Cardiac muscle cell (in vitro differentiated cells and primary cell): ENCODE results near the gene HK2. TPM values are rescaled to one million over a fixed set of nuclear protein-coding genes. Genes with fewer than 3 reads are reported as not detected.
A peak's percentile ranks its signal among the peaks of the same experiment; 100 is the strongest.

Experiments used
- DNase-seq, 2 donors: peaks; one replicate each; pipeline versions ENCODE4 v3.0.0 to v3.0.0-alpha.2; 2010 to 2017; ENCODE audit warnings: low read depth in 1 of 2, low spot score in 1 of 2
- H3K27ac ChIP-seq: fragments of 200-600 bp; sonication (generic); 2 replicates; pipeline ENCODE4 v1.5.1; 2016
- H3K27me3 ChIP-seq: fragments of 200-600 bp; sonication (generic); 2 replicates; pipeline ENCODE4 v1.6.0; 2016; ENCODE audit warnings: control low read depth
- H3K36me3 ChIP-seq: fragments of 200-600 bp; sonication (generic); 2 replicates; pipeline ENCODE4 v1.5.1; 2016; ENCODE audit warnings: control low read depth
- H3K4me1 ChIP-seq: fragments of 200-600 bp; sonication (generic); 2 replicates; pipeline ENCODE4 v1.8.1; 2017; ENCODE audit warnings: low read depth, mild to moderate bottlenecking, mixed run types
- H3K4me3 ChIP-seq: fragments of 200-600 bp; sonication (generic); 2 replicates; pipeline ENCODE4 v1.5.1; 2016; ENCODE audit warnings: mild to moderate bottlenecking
- H3K9me3 ChIP-seq: fragments of 200-600 bp; sonication (generic); 2 replicates; pipeline ENCODE4 v1.5.1; 2017; ENCODE audit warnings: low read depth, mild to moderate bottlenecking, control low read depth
- polyA plus RNA-seq: library from polyadenylated mRNA; unstranded; fragments of >200 nt; fragmentation: Nextera tagmentation; extraction: Ambion mirVana; gene quantifications from 2 replicates; pipeline ENCODE4 v1.2.1, GENCODE V29; 2016
- total RNA-seq: library from RNA; depleted of rRNA; stranded (reverse); fragments of >200 nt; gene quantifications from 2 replicates; pipeline ENCODE4 v1.2.3, GENCODE V29; 2016
- TF ChIP-seq, protein P1 (sequence below): IDR thresholded peaks from 2 replicates; pipeline ENCODE4 v1.5.1; 2012; ENCODE audit warnings: low read depth, mild to moderate bottlenecking, low read length

The HK2 gene
- total and polyA plus RNA-seq, 2 experiments from 2014 or later: 77.3 to 127 TPM

DNA sequence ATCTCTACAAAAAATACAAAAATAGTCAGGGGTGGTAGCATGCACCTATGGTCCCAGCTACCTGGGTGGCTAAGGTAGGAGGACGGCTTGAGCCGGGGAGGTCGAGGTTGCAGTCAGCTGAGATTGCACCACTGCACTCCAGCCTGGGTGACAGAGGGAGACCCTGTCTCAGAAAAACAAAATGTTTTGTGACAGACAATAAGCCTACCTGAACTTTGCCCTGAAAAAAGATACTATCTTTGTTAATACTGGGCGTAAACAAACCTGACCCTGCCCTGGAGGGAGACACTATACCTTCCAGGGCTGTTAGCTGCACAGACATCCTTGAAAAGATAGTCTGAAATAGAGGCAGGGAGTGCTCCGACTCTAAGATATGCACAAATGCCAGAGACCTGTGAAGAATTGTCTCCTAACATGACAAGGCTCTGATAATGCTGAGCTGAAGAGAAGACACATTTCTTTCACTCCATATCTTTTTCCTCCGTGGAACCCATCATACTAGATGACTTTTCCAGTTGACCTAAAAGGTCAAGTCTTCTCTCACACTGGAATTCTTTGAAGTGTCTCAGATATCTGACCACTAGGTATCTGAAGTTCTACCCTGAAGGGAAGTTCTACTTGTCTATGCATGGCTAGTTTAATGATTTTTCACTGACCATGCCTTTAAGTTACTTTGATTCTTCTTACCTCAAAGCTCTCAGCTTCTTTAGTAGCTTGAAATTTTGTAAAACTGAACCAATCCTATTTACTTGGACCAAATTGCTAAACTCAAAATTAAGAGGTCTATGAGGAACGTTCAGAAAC is 20.9 kb upstream of the HK2 start:
- H3K4me1 ChIP-seq: peaks cover 21% of the 10 kb centered on the region
- no peaks in the 10 kb centered on the region for H3K9me3 ChIP-seq
- no peak overlapping the region for H3K4me3 ChIP-seq
- H3K27ac ChIP-seq: no peak overlapping the region
- no peak for DNase-seq
- TF ChIP-seq, protein P1, sequence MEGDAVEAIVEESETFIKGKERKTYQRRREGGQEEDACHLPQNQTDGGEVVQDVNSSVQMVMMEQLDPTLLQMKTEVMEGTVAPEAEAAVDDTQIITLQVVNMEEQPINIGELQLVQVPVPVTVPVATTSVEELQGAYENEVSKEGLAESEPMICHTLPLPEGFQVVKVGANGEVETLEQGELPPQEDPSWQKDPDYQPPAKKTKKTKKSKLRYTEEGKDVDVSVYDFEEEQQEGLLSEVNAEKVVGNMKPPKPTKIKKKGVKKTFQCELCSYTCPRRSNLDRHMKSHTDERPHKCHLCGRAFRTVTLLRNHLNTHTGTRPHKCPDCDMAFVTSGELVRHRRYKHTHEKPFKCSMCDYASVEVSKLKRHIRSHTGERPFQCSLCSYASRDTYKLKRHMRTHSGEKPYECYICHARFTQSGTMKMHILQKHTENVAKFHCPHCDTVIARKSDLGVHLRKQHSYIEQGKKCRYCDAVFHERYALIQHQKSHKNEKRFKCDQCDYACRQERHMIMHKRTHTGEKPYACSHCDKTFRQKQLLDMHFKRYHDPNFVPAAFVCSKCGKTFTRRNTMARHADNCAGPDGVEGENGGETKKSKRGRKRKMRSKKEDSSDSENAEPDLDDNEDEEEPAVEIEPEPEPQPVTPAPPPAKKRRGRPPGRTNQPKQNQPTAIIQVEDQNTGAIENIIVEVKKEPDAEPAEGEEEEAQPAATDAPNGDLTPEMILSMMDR: no peak
- H3K27me3 ChIP-seq: no peaks in the 10 kb centered on the region
- no peaks in the 10 kb centered on the region for H3K36me3 ChIP-seq

DNA sequence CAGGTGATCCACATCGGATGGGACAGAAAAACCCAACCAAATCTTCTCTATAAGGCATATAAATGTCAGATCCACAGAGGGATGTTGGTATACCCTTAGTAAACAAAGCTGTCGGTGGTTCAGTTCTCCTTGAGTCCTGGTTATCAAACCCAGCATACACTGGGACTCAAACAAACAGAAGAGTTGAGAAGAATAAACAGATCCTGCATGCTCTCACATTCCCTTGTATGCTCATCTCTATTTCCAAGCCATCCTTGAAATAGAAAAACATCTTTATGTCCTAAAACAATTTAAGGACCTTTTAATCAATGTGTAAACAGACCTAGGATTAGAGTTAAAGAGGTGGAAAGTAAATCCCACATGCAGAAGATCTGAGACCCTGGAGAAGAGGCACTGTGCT is 19.8 kb upstream of the HK2 start:
- Histone ChIP-seq H3K4me1 (peaks cover 21% of the 10 kb centered on the region), H3K27ac (no peak overlapping the region), H3K36me3 (no peaks in the 10 kb centered on the region), H3K27me3 (no peaks in the 10 kb centered on the region), H3K9me3 (no peaks in the 10 kb centered on the region), H3K4me3 (no peak overlapping the region)
- TF ChIP-seq, protein P1: no peak
- no peak for DNase-seq

DNA sequence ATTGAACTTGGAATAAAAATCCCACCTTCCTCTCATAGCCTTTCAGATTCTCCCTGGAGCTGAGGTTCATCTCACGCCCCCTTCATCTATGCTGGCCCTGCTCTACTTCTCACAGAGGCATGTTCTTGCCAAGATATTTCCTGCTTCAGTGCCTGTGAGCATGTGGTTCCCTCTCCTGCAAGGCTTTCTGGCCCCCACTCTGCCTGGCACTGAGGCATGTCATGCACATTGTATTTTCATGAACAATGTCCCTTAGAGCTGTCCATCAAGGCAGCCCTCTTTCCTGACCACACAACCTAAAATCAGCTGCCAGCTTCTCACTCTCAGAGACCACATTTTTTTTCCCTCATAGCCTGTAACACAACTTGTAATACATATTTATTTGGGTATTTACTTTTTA is 18.0 kb upstream of the HK2 start:
- Histone ChIP-seq H3K27me3 (no peaks in the 10 kb centered on the region), H3K27ac (peak overlapping the region; percentile 85), H3K9me3 (no peaks in the 10 kb centered on the region), H3K36me3 (no peaks in the 10 kb centered on the region), H3K4me1 (peaks cover 21% of the 10 kb centered on the region), H3K4me3 (no peak overlapping the region)
- DNase-seq: no peak
- TF ChIP-seq, protein P1: no peak

DNA sequence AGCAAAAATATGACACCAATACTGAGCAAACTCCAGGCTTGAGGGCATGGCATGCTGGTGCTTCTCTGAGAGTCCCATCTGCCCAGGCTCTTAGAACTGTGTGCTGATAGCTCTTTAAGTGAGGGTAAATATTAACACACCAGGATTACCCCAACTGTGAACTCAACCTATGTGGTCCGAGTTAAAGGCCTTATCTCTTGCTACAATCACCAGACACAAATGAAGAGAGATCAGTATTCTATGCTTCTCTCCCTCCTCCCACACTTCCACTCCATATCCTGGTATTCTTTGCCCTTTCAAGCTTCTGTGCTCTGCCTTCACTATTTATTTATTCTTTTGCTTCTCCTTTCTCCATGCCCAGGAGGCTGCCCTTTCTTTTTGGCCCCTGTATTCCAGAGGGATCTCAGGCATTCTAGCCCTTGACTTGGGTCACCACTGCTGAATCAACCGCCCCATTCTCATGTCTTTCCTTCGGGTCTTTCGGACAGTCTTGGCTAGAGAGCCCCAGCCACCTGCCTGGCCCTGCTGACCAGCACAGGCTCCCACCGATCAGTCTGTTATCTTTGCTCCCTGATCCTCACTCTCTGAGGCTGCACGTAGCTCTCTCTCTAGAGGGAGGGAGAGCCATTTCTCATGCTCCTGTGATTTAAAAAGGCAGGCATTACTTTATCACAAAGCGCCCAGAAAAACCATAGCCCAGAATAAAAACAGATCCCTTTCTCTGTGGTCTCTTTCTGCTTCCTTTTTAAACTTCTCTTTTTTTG is 17.2 kb upstream of the HK2 start:
- TF ChIP-seq, protein P1: no peak
- no peak overlapping the region for H3K4me3 ChIP-seq
- peak overlapping the region; percentile 85 for H3K27ac ChIP-seq
- H3K4me1 ChIP-seq: peaks cover 21% of the 10 kb centered on the region
- H3K36me3 ChIP-seq: no peaks in the 10 kb centered on the region
- peak in 1 of 2 donors; percentile 43 for DNase-seq
- no peaks in the 10 kb centered on the region for H3K9me3 ChIP-seq
- no peaks in the 10 kb centered on the region for H3K27me3 ChIP-seq

DNA sequence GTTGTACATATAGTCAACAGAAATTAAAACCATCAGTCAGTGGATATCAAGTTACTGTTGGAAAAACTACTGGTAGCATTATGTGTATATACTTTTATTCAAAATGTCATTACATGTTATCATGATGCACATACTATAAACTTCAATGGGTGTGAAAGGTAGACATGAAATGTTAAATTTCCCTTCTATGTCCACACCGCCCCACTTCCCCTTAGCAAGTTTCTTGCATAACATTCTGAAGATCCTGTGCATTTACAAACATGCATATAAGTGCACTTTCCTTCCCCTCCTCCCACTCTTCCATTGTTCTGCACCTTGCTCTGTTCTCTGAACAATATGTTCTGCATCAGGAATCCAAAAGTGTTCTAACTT is 16.6 kb upstream of the HK2 start:
- TF ChIP-seq, protein P1: no peak
- DNase-seq: no peak
- H3K27ac ChIP-seq: peak overlapping the region; percentile 85
- no peak overlapping the region for H3K4me3 ChIP-seq
- peaks cover 21% of the 10 kb centered on the region for H3K4me1 ChIP-seq
- no peaks in the 10 kb centered on the region for H3K36me3 ChIP-seq
- H3K9me3 ChIP-seq: no peaks in the 10 kb centered on the region
- no peaks in the 10 kb centered on the region for H3K27me3 ChIP-seq
